ENCODE results near the gene CD47.

GRCh38 chr3:108137460-108137814 is 46.6 kb upstream of the CD47 start:
- TF ChIP-seq CTCF (IDR thresholded peaks at IDR 0.05; ENCODE audit: insufficient read depth, low read length) (no peak), POLR2AphosphoS5 (IDR thresholded peaks at IDR 0.05; ENCODE audit: low read depth) (no peak)

Data from HL-60 (cell line).